ENCODE results near the gene CATSPERZ. TPM values are rescaled to one million over a fixed set of nuclear protein-coding genes. Genes with fewer than 3 reads are reported as not detected.

The CATSPERZ gene
- total and polyA plus RNA-seq, 9 of the 15 experiments (the other 6 are each of a cell fraction or from before 2014, with no cell fraction given), result 0.86 to 8.5 (median 3.5) TPM

DNA sequence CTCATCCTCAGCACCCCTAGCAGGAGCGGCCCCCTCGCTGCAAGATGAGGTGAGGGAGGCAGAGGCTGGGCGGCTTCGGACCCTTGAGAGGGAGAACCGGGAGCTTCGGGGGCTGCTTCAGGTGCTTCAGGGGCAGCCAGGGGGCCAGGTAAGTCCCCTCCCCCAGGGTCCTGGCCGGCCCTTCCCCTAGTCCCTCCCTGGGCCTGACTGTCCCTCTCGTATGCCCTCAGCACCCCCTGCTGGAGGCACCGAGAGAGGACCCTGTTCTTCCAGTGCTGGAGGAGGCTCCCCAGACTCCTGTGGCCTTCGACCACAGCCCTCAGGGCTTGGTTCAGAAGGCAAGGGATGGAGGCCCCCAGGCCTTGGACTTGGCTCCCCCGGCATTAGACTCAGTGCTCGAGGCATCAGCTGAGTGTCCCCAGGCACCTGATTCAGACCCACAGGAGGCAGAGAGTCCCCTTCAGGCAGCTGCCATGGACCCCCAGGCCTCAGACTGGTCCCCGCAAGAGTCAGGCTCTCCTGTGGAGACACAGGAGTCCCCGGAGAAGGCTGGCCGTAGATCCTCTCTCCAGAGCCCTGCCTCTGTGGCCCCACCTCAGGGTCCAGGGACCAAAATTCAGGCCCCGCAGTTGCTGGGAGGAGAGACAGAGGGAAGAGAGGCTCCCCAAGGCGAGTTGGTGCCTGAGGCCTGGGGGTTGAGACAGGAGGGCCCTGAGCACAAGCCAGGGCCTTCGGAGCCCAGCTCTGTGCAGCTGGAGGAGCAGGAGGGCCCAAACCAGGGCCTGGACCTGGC, 43.8 kb downstream of the CATSPERZ start (continued):
- 0 out of 2 replicates have a peak, but pooled peaks have one; percentile 2 for TF ChIP-seq RBFOX2 (IDR thresholded peaks at IDR 0.05; ENCODE audit: low read depth, low read length)
- no peak for TF ChIP-seq MTA1 (IDR thresholded peaks at IDR 0.05; ENCODE audit: borderline replicate concordance)
- TF ChIP-seq CBFB (CRISPR knock-in tag; IDR thresholded peaks at IDR 0.05), result no peak
- 0 out of 2 replicates have a peak, but pooled peaks have one; percentile 28 for TF ChIP-seq CC2D1A (IDR thresholded peaks at IDR 0.05)
- TF ChIP-seq, protein P1, sequence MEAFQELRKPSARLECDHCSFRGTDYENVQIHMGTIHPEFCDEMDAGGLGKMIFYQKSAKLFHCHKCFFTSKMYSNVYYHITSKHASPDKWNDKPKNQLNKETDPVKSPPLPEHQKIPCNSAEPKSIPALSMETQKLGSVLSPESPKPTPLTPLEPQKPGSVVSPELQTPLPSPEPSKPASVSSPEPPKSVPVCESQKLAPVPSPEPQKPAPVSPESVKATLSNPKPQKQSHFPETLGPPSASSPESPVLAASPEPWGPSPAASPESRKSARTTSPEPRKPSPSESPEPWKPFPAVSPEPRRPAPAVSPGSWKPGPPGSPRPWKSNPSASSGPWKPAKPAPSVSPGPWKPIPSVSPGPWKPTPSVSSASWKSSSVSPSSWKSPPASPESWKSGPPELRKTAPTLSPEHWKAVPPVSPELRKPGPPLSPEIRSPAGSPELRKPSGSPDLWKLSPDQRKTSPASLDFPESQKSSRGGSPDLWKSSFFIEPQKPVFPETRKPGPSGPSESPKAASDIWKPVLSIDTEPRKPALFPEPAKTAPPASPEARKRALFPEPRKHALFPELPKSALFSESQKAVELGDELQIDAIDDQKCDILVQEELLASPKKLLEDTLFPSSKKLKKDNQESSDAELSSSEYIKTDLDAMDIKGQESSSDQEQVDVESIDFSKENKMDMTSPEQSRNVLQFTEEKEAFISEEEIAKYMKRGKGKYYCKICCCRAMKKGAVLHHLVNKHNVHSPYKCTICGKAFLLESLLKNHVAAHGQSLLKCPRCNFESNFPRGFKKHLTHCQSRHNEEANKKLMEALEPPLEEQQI (IDR thresholded peaks at IDR 0.05), result no peak
- TF ChIP-seq RAD21 (CRISPR knock-in tag; conservative IDR thresholded peaks at IDR 0.05 in 1 of 2, IDR thresholded peaks at IDR 0.05 in 1 of 2), result peak; percentile 58 to 75

DNA sequence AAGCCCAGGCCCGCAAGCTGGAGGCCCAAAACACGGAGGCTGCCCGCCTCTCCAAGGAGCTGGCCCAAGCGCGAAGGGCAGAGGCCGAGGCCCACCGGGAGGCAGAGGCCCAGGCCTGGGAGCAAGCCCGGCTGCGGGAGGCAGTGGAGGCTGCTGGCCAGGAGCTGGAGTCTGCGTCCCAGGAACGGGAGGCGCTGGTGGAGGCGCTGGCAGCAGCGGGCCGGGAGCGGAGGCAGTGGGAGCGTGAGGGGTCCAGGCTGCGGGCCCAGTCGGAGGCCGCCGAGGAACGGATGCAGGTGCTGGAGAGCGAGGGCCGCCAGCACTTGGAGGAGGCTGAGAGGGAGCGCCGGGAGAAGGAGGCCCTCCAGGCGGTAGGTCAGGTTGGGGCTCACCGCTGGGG, 44.6 kb downstream of the CATSPERZ start:
- intact Hi-C loops (cut with micrococcal nuclease) (no loop called here), in situ Hi-C loops (cut with MboI) (no loop called here)
- POLR2A ChIA-PET, result interaction anchor here (0.7 kb wide), 1 partner anchor 20 kb away, joined by 4 read pairs; no protein-coding TSS in a partner anchor
- Histone ChIP-seq H3K79me2 (ENCODE audit: control insufficient read depth, insufficient read depth, low read length) (no peaks in the 10 kb centered on the region), H3K9me3 (replicated peaks; ENCODE audit: control insufficient read depth, insufficient read depth, low read depth, low read length) (no peaks in the 10 kb centered on the region), H3K27me3 (ENCODE audit: control insufficient read depth in 2 of 2, insufficient read depth in 2 of 2, low read length in 2 of 2) (no peaks in the 10 kb centered on the region), H3K9ac (ENCODE audit: insufficient read depth in 1 of 2, low read depth in 2 of 2, low read length in 2 of 2) (peak overlapping the region in 1 of 2 experiments; percentile 69; a peak in 2 of 4 replicates), H3K36me3 (ENCODE audit: control insufficient read depth, insufficient read depth, low read length) (no peaks in the 10 kb centered on the region), H3K4me3 (no peak overlapping the region), H4K20me1 (replicated peaks; ENCODE audit: control insufficient read depth, insufficient read depth, low read length) (no peaks in the 10 kb centered on the region; the same call in 1 of the 2 replicates), H3K9me1 (ENCODE audit: control insufficient read depth, insufficient read depth, low read length) (no peaks in the 10 kb centered on the region), H3K4me1 (replicated peaks in 1 of 2; ENCODE audit: control insufficient read depth in 2 of 2, insufficient read depth in 2 of 2, low read length in 2 of 2) (peaks cover 16 to 70% of the 10 kb centered on the region in 2 experiments; a peak in 4 of 5 replicates), H3K4me2 (ENCODE audit: insufficient read depth, low read length) (no peak overlapping the region), H3K27ac (ENCODE audit: extremely low read depth, low read depth, low read length) (no peak overlapping the region), H2AFZ (ENCODE audit: low read depth, low read length) (no peak overlapping the region)
- DNase-seq (ENCODE audit: extremely low read depth in 1 of 4, low spot score in 3 of 4) (no peak), ATAC-seq (no peak), FAIRE-seq (no peak)
- 90% methylated on average over 11 of the region's 28 CpGs for WGBS (ENCODE audit: insufficient coverage, low coverage, missing lambda C conversion rate)
- no TSS peak for BruUV-seq (replicated peaks)
- CTCF ChIA-PET (ENCODE audit: low intra/inter-chr PET ratio), result no interaction called here
- TF ChIP-seq TRIM25 (IDR thresholded peaks at IDR 0.05; ENCODE audit: borderline replicate concordance) (no peak), ZBTB33 (CRISPR knock-in tag; IDR thresholded peaks at IDR 0.05) (0 out of 2 replicates have a peak, but pooled peaks have one; percentile 37), RBFOX2 (IDR thresholded peaks at IDR 0.05; ENCODE audit: low read depth, low read length) (0 out of 2 replicates have a peak, but pooled peaks have one; percentile 7), ZEB2 (IDR thresholded peaks at IDR 0.05) (no peak)
